GM12872 (cell line): ENCODE results near the gene CNPY2.
A peak's percentile ranks its signal among the peaks of the same experiment; 100 is the strongest.

Experiments used
- CTCF ChIP-seq: IDR thresholded peaks from 3 replicates; pipeline ENCODE4 v1.5.1; 2011; ENCODE audit warnings: low read depth, mild to moderate bottlenecking, low read length, moderate library complexity; ENCODE audit not compliant: insufficient read depth

The CNPY2 gene

DNA sequence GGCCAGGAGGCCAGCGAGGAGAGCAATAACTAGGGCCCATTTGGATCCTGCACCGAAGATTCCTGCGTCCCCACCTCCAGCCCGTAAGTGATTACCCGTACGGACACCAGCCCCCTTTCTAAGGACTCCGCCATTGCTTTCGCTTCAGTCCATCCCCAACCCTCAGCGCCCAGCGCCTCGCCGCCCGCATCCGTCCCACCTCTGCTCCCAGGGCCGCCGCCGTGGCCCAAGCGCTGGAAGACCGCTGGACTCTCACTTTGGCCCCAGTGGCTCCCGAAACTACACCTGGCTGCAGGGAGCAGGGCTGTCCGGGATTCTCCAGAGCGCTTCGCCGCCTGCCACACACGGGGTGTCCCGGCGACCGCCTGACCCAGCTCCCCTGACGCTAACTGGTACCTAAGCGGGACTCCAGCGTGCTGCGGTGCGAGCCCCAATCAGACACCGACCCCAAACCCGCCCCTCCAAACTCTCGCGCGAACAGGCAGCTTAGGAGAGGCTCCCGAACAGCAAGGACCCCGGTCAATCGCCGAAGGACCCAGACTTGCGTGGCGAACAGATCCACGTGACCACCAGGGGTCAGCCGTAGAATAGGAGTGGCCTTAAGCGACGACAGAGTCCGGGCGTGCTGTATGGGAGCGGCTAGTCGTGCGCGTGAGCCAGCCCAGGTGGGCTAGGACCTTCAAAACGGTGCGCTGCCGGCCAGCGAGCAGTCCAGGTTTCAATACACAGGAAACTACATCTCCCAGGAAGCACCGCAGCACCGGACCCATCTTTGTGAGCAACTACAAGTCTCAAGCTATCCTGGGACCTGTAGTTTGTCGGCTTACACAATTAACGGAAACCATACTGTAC lies at the start of gene CNPY2:
TSS of gene CNPY2 (minus strand) at position 367 of the 852 bp plus-strand sequence. CDS start 771 bp downstream, outside the sequence.
- TF ChIP-seq CTCF: 0 out of 3 replicates have a peak, but pooled peaks have one; percentile 31

DNA sequence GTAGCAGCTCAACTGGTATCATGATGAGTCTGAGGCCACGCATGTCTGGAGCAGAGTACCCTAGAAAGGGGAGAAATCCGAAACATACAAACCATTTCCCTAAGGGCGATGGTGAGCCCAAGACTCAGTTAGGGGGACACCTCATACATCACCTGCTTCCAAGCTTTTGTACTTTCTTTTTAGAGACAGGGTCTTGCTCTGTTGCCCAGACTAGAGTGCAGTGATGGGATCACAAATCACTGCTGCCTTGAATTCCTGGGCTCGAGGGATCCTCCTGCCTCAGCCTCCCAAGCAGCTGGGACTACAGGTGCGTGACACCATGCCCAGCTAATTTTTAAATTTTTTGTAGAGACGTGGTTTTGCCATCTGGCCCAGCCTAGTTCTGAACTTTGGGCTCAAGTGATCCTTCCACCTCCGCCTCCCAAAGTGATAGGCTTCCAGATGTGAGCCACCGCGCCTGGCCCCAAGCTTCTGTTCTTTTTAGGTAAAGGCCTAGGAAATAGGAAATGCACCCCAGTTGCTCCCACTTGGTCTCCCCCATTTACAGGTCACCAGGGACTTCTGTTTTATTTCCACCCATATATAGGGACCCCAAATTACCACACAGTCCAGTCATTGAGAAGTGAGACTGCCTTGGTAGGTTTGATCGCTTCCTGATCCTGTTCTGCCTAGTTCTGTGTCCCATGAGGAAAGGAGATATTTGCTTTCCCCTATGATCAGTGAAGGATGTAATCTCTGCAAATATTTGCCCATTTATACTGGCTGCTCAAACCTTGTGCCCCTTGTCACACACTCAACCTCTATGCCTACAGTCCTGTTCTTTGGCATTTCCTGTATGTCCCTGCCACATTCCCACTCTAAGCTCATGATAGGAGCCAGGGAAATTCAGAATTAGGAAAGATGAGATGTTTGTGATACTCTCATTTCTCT lies 46.6 kb upstream of the CNPY2 start, which contains the start of gene APOF:
TSS of gene APOF (minus strand) at position 728 of the 930 bp plus-strand sequence. CDS start at position 616, 112 bp downstream.
- TF ChIP-seq CTCF: no peak

DNA sequence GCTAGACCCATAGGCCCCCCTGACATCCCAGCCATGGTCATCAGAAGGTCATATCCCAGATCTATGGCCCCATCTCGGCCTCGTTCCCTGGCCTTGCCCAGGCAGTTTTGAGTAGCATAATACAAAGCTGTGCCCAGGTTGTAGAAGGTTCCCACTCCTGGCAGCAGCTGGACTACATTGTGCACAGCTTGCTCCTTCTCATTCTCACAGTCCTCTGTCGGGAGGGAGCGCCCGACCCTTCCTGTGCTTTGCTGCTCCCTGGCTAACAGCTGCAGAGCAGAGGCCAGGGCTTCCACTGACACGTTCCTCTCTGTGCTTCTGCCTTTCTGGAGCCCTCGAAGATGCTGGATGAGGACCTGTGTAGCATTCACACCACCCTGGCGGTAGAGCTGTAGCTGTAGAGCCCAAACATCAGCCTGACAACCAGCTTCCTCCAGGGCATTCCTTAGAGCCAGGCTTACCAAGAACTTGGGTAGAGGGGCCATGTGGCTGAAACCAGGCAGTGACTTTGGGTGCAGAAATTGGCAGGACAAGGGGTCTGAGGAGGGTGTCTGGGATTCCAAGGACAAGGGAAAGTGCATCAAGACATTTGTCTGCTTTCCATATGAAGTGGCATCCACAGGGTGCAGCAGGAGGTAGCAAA lies 45.8 kb upstream of the CNPY2 start:
- no peak for TF ChIP-seq CTCF

DNA sequence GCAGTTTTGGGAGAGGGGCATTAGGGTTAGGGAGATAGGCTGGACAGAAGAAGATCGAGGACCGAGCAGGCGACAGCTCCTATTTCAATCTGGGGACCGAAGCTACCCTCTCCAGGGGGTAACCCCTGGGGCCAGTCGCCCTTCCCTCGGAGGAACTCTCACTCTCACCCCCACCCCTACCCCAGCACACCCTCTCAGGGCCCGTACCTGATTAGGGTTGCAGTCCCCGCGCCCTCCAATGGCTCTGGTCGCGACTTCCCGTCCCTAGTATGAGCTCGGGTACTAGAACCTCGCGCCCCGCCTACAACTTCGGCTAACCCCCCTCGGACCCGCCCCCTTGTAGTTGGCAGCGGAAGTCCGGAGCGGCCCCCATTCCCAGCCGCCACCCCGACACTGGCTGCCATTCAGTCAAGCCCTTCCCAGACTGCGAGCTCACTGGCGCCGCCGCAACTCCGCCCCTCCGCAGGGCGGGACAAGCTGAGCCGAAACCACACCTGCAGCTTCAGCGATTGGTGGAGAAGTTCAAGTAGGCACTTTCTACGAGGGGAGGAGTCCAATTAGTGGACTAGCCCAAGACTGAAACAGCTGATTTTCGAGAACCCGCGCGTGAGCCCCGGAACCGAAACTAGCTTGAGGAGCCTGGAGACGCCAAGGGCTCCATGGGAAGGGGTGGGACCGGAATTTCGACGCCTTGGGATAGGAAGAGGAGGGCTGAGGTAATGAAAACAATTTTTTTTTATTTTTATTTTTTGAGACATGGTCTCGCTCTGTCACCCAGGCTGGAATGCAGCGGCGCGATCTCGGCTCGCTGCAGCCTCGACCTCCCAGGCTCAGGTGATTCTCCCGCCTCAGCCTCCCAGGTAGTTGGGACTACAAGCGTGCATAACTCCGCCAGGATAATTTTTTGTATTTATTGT lies 44.3 kb upstream of the CNPY2 start, which contains the start of gene STAT2:
TSS of gene STAT2 (minus strand) at position 257 of the 917 bp plus-strand sequence. CDS start 3,536 bp downstream, outside the sequence.
- no peak for TF ChIP-seq CTCF

- no peak for TF ChIP-seq CTCF
Observed at GRCh38 chr12:56358836-56359532, 43.2 kb upstream of the CNPY2 start.

DNA sequence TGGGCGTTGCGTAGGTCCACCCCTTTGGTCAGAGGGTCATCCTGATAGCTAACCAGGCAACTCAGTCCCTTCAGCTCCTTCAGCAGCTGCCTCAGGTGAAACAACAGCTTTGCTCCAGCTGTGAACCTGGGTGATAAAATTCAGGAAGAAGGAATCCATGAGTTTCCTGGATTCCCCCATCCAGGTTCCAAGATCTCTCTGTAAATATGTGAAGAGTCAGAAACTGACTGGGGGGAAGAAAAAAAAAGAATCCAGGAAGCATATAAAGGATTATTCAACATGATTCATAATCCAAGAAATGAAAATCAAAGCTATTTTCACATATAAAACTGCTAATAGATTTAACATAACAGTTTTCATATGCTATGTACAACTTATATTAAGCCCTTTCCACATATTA lies 35.5 kb upstream of the CNPY2 start:
- no peak for TF ChIP-seq CTCF
